ENCODE measurements around the gene AOAH.

The AOAH gene

GRCh38 chr7:36531951-36532350, 192.3 kb downstream of the AOAH start:
- no peaks in the 10 kb centered on the region for H3K4me1 Mint-ChIP-seq
- no peaks in the 10 kb centered on the region for H3K36me3 Mint-ChIP-seq (ENCODE audit: low read depth)
- H3K27me3 Mint-ChIP-seq (ENCODE audit: low read depth): no peaks in the 10 kb centered on the region
- H3K9me3 Mint-ChIP-seq: no peaks in the 10 kb centered on the region
- TF ChIP-seq CTCF (IDR thresholded peaks at IDR 0.05; ENCODE audit: unreplicated experiment in 3 of 3): no peak
- H3K4me3 Mint-ChIP-seq: no peak overlapping the region
- H3K27ac Mint-ChIP-seq: no peak overlapping the region

- no peaks in the 10 kb centered on the region for H3K9me3 Mint-ChIP-seq
- H3K4me1 Mint-ChIP-seq: no peaks in the 10 kb centered on the region
- no peak for TF ChIP-seq CTCF (IDR thresholded peaks at IDR 0.05; ENCODE audit: unreplicated experiment in 3 of 3)
- H3K36me3 Mint-ChIP-seq (ENCODE audit: low read depth): no peaks in the 10 kb centered on the region
- H3K27ac Mint-ChIP-seq: no peak overlapping the region
- H3K27me3 Mint-ChIP-seq (ENCODE audit: low read depth): no peaks in the 10 kb centered on the region
- H3K4me3 Mint-ChIP-seq: no peak overlapping the region
Observed at GRCh38 chr7:36530456-36530855, 193.8 kb downstream of the AOAH start.

GRCh38 chr7:36527549-36527913, 196.8 kb downstream of the AOAH start:
- no peak overlapping the region for H3K4me3 Mint-ChIP-seq
- H3K27me3 Mint-ChIP-seq (ENCODE audit: low read depth): no peaks in the 10 kb centered on the region
- no peak overlapping the region for H3K27ac Mint-ChIP-seq
- no peak for TF ChIP-seq CTCF (IDR thresholded peaks at IDR 0.05; ENCODE audit: unreplicated experiment in 3 of 3)
- H3K9me3 Mint-ChIP-seq: no peaks in the 10 kb centered on the region
- no peaks in the 10 kb centered on the region for H3K36me3 Mint-ChIP-seq (ENCODE audit: low read depth)
- H3K4me1 Mint-ChIP-seq: no peaks in the 10 kb centered on the region

GRCh38 chr7:36526863-36527548, 197.3 kb downstream of the AOAH start:
- Mint-ChIP-seq H3K36me3 (ENCODE audit: low read depth) (no peaks in the 10 kb centered on the region), H3K4me1 (no peaks in the 10 kb centered on the region), H3K27me3 (ENCODE audit: low read depth) (no peaks in the 10 kb centered on the region), H3K9me3 (no peaks in the 10 kb centered on the region), H3K4me3 (no peak overlapping the region), H3K27ac (no peak overlapping the region)
- no peak for TF ChIP-seq CTCF (IDR thresholded peaks at IDR 0.05; ENCODE audit: unreplicated experiment in 3 of 3)

GRCh38 chr7:36523371-36524101, 200.8 kb downstream of the AOAH start:
- Mint-ChIP-seq H3K27ac (no peak overlapping the region), H3K4me3 (no peak overlapping the region), H3K9me3 (no peaks in the 10 kb centered on the region), H3K27me3 (ENCODE audit: low read depth) (peaks cover 6% of the 10 kb centered on the region), H3K4me1 (no peaks in the 10 kb centered on the region), H3K36me3 (ENCODE audit: low read depth) (no peaks in the 10 kb centered on the region)
- TF ChIP-seq CTCF (IDR thresholded peaks at IDR 0.05; ENCODE audit: unreplicated experiment in 3 of 3): no peak

All from nephron (organoid).